Transverse colon (tissue), 4 donors: ENCODE data around the gene ZNF443.
"Not testable (repeated sequence)": the region's sequence is repeated elsewhere in the genome, so short reads cannot be mapped to it uniquely, and the experiment has no call there.

Experiments
- CTCF ChIP-seq, 5 experiments: fragments of 200-600 bp in 3 of 5; fragments of 450-650 bp in 2 of 5; sonication (generic) in 3 of 5; IDR thresholded peaks; 1 replicate in 2 of 5; 2 replicates in 3 of 5; pipeline ENCODE4 v1.5.1; 2016 to 2017; ENCODE audit warnings: antibody characterized with exemption in 5 of 5, inconsistent platforms in 3 of 5, mild to moderate bottlenecking in 2 of 5, moderate library complexity in 1 of 5
- EP300 ChIP-seq: sonication (generic); formaldehyde crosslinking; IDR thresholded peaks from one replicate; pipeline ENCODE4 v1.6.1; 2017; ENCODE audit warnings: antibody characterized with exemption, low read depth
- POLR2A ChIP-seq: fragments of 450-650 bp; IDR thresholded peaks from one replicate; pipeline ENCODE4 v1.6.1; 2016; ENCODE audit warnings: antibody characterized with exemption, mild to moderate bottlenecking, moderate library complexity
- POLR2AphosphoS5 ChIP-seq, 3 donors: sonication (generic); formaldehyde crosslinking; IDR thresholded peaks; one replicate each; pipeline ENCODE4 v1.6.1; 2016; ENCODE audit warnings: antibody characterized with exemption in 3 of 3

GRCh38 chr19:12486265-12486783, 45.5 kb upstream of the ZNF443 start:
- not testable (repeated sequence) for TF ChIP-seq CTCF (IDR thresholded peaks at IDR 0.05); EP300; POLR2A; POLR2AphosphoS5 (IDR thresholded peaks at IDR 0.05)
